ENCODE data around the gene ATP6V0D1. TPM values are rescaled to one million over a fixed set of nuclear protein-coding genes. Genes with fewer than 3 reads are reported as not detected.
"Not testable (repeated sequence)": the region's sequence is repeated elsewhere in the genome, so short reads cannot be mapped to it uniquely, and the experiment has no call there.

The ATP6V0D1 gene
- total RNA-seq, 1 experiment from 2014 or later: 76.6 TPM

DNA sequence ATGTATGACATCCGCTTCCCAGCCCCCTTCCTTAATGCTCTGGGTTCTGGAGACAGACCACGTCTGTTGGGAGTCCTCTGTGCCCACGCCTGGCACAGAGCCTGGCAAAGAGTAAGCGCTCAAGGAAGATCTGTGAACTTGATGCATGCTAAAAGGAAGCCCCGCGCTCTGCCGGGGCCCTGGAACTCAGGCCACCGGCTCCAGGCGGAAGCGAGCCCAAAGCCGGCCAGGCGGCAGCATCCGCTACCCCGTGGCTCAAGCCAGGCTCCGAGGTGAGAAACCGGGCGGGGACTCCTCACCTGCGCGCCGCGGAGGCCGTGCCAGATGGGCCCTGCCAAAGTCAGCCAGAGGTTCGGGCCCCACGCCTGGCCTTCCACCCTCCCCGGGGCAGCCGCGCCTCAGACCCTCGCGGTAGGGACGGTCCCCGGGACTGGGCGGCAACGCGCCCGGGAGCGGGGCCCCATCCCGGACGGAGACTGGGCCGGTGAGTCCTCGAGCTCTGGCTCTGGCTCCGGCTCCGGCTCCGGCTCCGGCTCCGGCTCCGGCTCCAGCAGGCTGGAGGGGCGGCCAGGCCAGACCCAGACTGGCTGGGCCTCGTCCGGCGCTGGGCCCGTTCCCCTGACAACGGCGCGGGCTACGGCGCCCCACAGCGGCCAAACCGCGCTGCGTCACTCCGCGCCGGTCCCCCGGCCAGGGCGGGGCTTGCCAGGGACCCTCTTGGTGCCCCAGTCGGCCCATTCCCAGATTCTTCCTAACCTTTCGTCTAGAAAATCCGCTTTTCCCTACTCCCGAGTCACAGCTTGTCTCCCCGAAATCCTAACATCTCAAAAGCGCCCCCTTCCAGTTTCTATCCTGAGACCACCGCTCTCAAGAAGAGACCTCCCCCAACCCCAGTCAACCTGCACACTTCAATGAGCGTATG lies 64.8 kb downstream of the ATP6V0D1 start, which contains the start of gene ZDHHC1:
ZDHHC1 (minus strand) TSS at position 606 of the 922 bp plus-strand sequence. CDS start 8,702 bp downstream, outside the sequence.
- peak within 1 kb of the TSS; percentile 73 for H3K4me3 ChIP-seq (ENCODE audit: low read length)
- H3K79me2 ChIP-seq (ENCODE audit: low read length): no peaks in the 10 kb centered on the region
- no peaks in the 10 kb centered on the region for H3K9me2 ChIP-seq (replicated peaks; ENCODE audit: low read length)
- H3K4me2 ChIP-seq (ENCODE audit: low read length): peak within 1 kb of the TSS; percentile 96
- peak within 1 kb of the TSS; percentile 82 for H3K9ac ChIP-seq (ENCODE audit: low read length)
- intact Hi-C loops (cut with micrococcal nuclease): loop anchor here (5.0 kb wide), 1 partner anchor 154 kb away; no protein-coding TSS in a partner anchor
- H3K27me3 ChIP-seq (ENCODE audit: low read length): no peaks in the 10 kb centered on the region
- H3K36me3 ChIP-seq (ENCODE audit: low read depth, low read length): no peaks in the 10 kb centered on the region
- ChIA-PET POLR2A (ENCODE audit: unreplicated experiment) (no interaction called here), CTCF (interaction anchor here (1.4 kb wide), 1 partner anchor 12 kb away, joined by 5 read pairs; no protein-coding TSS in a partner anchor)
- no TSS peak for BruUV-seq (replicated peaks)
- no peaks in the 10 kb centered on the region for H3F3A ChIP-seq (ENCODE audit: low read length, unreplicated experiment)
- no peak for TF ChIP-seq EZH2 (IDR thresholded peaks at IDR 0.05; ENCODE audit: low read length, unreplicated experiment)
- TF ChIP-seq, protein P1, sequence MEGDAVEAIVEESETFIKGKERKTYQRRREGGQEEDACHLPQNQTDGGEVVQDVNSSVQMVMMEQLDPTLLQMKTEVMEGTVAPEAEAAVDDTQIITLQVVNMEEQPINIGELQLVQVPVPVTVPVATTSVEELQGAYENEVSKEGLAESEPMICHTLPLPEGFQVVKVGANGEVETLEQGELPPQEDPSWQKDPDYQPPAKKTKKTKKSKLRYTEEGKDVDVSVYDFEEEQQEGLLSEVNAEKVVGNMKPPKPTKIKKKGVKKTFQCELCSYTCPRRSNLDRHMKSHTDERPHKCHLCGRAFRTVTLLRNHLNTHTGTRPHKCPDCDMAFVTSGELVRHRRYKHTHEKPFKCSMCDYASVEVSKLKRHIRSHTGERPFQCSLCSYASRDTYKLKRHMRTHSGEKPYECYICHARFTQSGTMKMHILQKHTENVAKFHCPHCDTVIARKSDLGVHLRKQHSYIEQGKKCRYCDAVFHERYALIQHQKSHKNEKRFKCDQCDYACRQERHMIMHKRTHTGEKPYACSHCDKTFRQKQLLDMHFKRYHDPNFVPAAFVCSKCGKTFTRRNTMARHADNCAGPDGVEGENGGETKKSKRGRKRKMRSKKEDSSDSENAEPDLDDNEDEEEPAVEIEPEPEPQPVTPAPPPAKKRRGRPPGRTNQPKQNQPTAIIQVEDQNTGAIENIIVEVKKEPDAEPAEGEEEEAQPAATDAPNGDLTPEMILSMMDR (conservative IDR thresholded peaks at IDR 0.05; ENCODE audit: low read depth, low read length): peak; percentile 59
- ATAC-seq (peak; percentile 95), DNase-seq (peak; percentile 61)
- no peaks in the 10 kb centered on the region for H3K9me3 ChIP-seq (ENCODE audit: low read length)
- peak within 1 kb of the TSS; percentile 83 for H2AFZ ChIP-seq (ENCODE audit: low read length)
- H3K4me1 ChIP-seq (ENCODE audit: insufficient read depth, low read length): peaks cover 8% of the 10 kb centered on the region; the same call in 1 of the 2 replicates
- no peaks in the 10 kb centered on the region for H4K20me1 ChIP-seq (ENCODE audit: low read length)
- H3K27ac ChIP-seq (ENCODE audit: low read length): 0 out of 2 replicates have a peak within 1 kb of the TSS, but pooled peaks have one; percentile 1

DNA sequence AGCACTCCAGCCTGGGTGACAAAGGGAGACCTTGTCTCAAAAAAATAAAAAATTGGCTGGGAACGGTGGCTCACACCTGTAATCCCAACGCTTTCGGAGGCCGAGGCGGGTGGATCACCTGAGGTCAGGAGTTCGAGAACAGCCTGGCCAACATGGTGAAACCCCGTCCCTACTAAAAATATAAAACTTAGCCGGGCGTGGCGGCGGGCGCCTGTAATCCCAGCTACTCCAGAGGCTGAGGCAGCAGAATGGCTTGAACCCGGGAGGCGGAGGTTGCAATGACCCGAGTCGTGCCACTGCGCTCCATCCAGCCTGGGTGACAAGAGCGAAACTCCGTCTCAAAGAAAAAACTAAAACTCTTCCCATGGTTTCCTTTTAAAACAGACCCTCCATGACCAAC lies 65.5 kb downstream of the ATP6V0D1 start:
- intact Hi-C loops (cut with micrococcal nuclease): loop anchor here (5.0 kb wide), 1 partner anchor 153 kb away; no protein-coding TSS in a partner anchor
- H4K20me1 ChIP-seq (ENCODE audit: low read length); ATAC-seq; H3K9me3 ChIP-seq (ENCODE audit: low read length); CTCF ChIA-PET; H3F3A ChIP-seq (ENCODE audit: low read length, unreplicated experiment); DNase-seq; H3K36me3 ChIP-seq (ENCODE audit: low read depth, low read length); H3K27ac ChIP-seq (ENCODE audit: low read length); H3K9me2 ChIP-seq (replicated peaks; ENCODE audit: low read length); H3K27me3 ChIP-seq (ENCODE audit: low read length); H3K79me2 ChIP-seq (ENCODE audit: low read length); H3K4me1 ChIP-seq (ENCODE audit: insufficient read depth, low read length); POLR2A ChIA-PET (ENCODE audit: unreplicated experiment): not testable (repeated sequence)
- Histone ChIP-seq H3K4me3 (ENCODE audit: low read length) (peak overlapping the region; percentile 73), H2AFZ (ENCODE audit: low read length) (peak overlapping the region; percentile 83), H3K4me2 (ENCODE audit: low read length) (peak overlapping the region; percentile 96), H3K9ac (ENCODE audit: low read length) (peak overlapping the region; percentile 82)
- BruUV-seq (replicated peaks): TSS peak; percentile 30

DNA sequence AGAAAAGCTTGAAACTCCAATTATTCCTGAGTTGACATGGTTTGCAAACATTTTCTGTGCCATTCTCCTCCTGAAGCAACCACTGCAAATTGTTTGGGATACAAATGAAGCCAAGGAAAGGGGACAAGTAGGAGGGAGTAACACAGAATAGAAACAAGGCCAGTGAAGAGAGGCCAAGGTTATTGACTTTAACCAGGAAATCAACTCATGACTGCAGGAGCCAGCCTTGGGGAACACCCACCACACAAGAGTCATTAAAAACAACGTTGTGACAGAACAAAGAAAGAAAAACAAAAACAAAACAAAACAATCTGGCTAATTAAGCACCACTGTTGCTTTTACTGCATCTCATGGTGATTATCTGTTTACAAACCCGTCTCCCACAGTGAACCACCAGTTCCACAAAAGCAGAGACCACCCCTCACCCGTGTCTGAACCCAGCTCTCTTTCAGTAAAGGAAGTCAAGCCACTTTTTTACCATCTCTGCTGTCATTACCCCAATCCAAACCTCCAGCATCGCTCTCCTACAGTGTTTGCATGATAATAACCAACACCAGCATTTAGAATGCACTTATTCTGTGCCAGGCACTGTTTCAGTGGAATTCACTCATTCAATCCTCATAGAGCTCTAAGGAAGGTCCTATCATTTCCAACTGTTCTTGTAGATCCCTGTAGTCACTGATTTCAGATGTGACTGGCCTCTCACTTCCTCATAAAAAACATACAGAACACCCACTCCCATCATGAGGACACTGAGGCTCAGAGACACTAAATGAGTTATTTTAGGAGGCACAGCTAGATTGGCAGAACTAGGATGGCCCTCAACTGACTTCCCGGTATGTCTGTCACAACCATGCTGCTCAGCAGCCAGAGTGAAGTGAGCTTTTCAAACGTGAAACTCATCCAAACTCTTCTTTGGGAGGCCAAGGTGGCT lies 66.7 kb downstream of the ATP6V0D1 start:
- no peak overlapping the region for H3K9ac ChIP-seq (ENCODE audit: low read length)
- ChIA-PET CTCF (interaction anchor here (0.5 to 0.6 kb wide), 2 partner anchors 92 to 146 kb away, joined by 3 to 6 read pairs; no protein-coding TSS in a partner anchor), POLR2A (ENCODE audit: unreplicated experiment) (interaction anchor here (0.6 kb wide), 1 partner anchor 86 kb away, joined by 9 read pairs; no protein-coding TSS in a partner anchor)

More for the DNA sequence above, 66.7 kb downstream of the ATP6V0D1 start:
- Histone ChIP-seq H2AFZ (ENCODE audit: low read length) (no peak overlapping the region), H4K20me1 (ENCODE audit: low read length) (no peaks in the 10 kb centered on the region), H3K27me3 (ENCODE audit: low read length) (no peaks in the 10 kb centered on the region), H3K27ac (ENCODE audit: low read length) (no peak overlapping the region), H3K79me2 (ENCODE audit: low read length) (no peaks in the 10 kb centered on the region), H3K4me1 (ENCODE audit: insufficient read depth, low read length) (peaks cover 8% of the 10 kb centered on the region; the same call in 1 of the 2 replicates), H3K4me2 (ENCODE audit: low read length) (no peak overlapping the region), H3K9me2 (replicated peaks; ENCODE audit: low read length) (no peaks in the 10 kb centered on the region), H3K4me3 (ENCODE audit: low read length) (no peak overlapping the region), H3K36me3 (ENCODE audit: low read depth, low read length) (no peaks in the 10 kb centered on the region), H3K9me3 (ENCODE audit: low read length) (no peaks in the 10 kb centered on the region), H3F3A (ENCODE audit: low read length, unreplicated experiment) (no peaks in the 10 kb centered on the region)
- ATAC-seq: no peak
- BruUV-seq (replicated peaks): no TSS peak
- DNase-seq: no peak
- TF ChIP-seq EZH2 (IDR thresholded peaks at IDR 0.05; ENCODE audit: low read length, unreplicated experiment) (no peak), EZH2phosphoT487 (IDR thresholded peaks at IDR 0.05; ENCODE audit: borderline replicate concordance, low read length) (no peak)
- TF ChIP-seq, protein P1 (conservative IDR thresholded peaks at IDR 0.05; ENCODE audit: low read depth, low read length): no peak
- intact Hi-C loops (cut with micrococcal nuclease): no loop called here

All from PC-3 (cell line).